ENCODE data around the gene LRP8.

GRCh38 chr1:53349369-53349835, 21.5 kb upstream of the LRP8 start:
- TF ChIP-seq CTCF (IDR thresholded peaks at IDR 0.05; ENCODE audit: extremely low read depth in 1 of 2, insufficient read depth in 1 of 2, low read depth in 1 of 2, low read length in 2 of 2), result no peak
- TF ChIP-seq POLR2A (IDR thresholded peaks at IDR 0.05; ENCODE audit: low read depth, low read length), result no peak
- no peak for TF ChIP-seq JUN (IDR thresholded peaks at IDR 0.05; ENCODE audit: borderline replicate concordance, insufficient read depth, insufficient read length, low read depth)
- TF ChIP-seq MAX (IDR thresholded peaks at IDR 0.05; ENCODE audit: insufficient read depth, insufficient read length), result no peak
